ENCODE measurements around the gene CEMIP2. TPM values are rescaled to one million over a fixed set of nuclear protein-coding genes. Genes with fewer than 3 reads are reported as not detected.
A peak's percentile ranks its signal among the peaks of the same experiment; 100 is the strongest.
"Not testable (repeated sequence)": the region's sequence is repeated elsewhere in the genome, so short reads cannot be mapped to it uniquely, and the experiment has no call there.

The CEMIP2 gene
- total RNA-seq, 1 experiment from 2014 or later: 14.6 TPM

- DNase-seq (ENCODE audit: low read depth): peak; percentile 13
Observed at GRCh38 chr9:71716138-71716909, 52.0 kb downstream of the CEMIP2 start.

- DNase-seq (ENCODE audit: low read depth): no peak
Observed at GRCh38 chr9:71710856-71711255, 57.5 kb downstream of the CEMIP2 start.

GRCh38 chr9:71710201-71710600, 58.1 kb downstream of the CEMIP2 start:
- no peak for DNase-seq (ENCODE audit: low read depth)

- no peak for DNase-seq (ENCODE audit: low read depth)
Observed at GRCh38 chr9:71709384-71709783, 58.9 kb downstream of the CEMIP2 start.

- no peak for DNase-seq (ENCODE audit: low read depth)
Observed at GRCh38 chr9:71706176-71706575, 62.1 kb downstream of the CEMIP2 start.

GRCh38 chr9:71704796-71705195, 63.5 kb downstream of the CEMIP2 start:
- DNase-seq (ENCODE audit: low read depth): no peak

GRCh38 chr9:71703172-71703872, 65.0 kb downstream of the CEMIP2 start:
- DNase-seq (ENCODE audit: low read depth): no peak

GRCh38 chr9:71697882-71698281, 70.4 kb downstream of the CEMIP2 start:
- DNase-seq (ENCODE audit: low read depth): no peak

- no peak for DNase-seq (ENCODE audit: low read depth)
Observed at GRCh38 chr9:71694332-71694731, 74.0 kb downstream of the CEMIP2 start.

- DNase-seq (ENCODE audit: low read depth): no peak
Observed at GRCh38 chr9:71693607-71694006, 74.7 kb downstream of the CEMIP2 start.

- DNase-seq (ENCODE audit: low read depth): no peak
Observed at GRCh38 chr9:71692337-71692736, 76.0 kb downstream of the CEMIP2 start.

- not testable (repeated sequence) for DNase-seq (ENCODE audit: low read depth)
Observed at GRCh38 chr9:71691576-71691975, 76.7 kb downstream of the CEMIP2 start.

GRCh38 chr9:71690689-71691435, 77.5 kb downstream of the CEMIP2 start:
- no peak for DNase-seq (ENCODE audit: low read depth)

- DNase-seq (ENCODE audit: low read depth): peak; percentile 54
Observed at GRCh38 chr9:71690063-71690688, 78.1 kb downstream of the CEMIP2 start.

- DNase-seq (ENCODE audit: low read depth): no peak
Observed at GRCh38 chr9:71687676-71688075, 80.6 kb downstream of the CEMIP2 start.

- DNase-seq (ENCODE audit: low read depth): no peak
Observed at GRCh38 chr9:71685988-71686387, 82.3 kb downstream of the CEMIP2 start.

- peak; percentile 67 for DNase-seq (ENCODE audit: low read depth)
Observed at GRCh38 chr9:71685394-71685793, 82.9 kb downstream of the CEMIP2 start.

- no peak for DNase-seq (ENCODE audit: low read depth)
Observed at GRCh38 chr9:71684566-71684965, 83.7 kb downstream of the CEMIP2 start.

- DNase-seq (ENCODE audit: low read depth): no peak
Observed at GRCh38 chr9:71683598-71684235, 84.6 kb downstream of the CEMIP2 start.

- no peak for DNase-seq (ENCODE audit: low read depth)
Observed at GRCh38 chr9:71681708-71682272, 86.5 kb downstream of the CEMIP2 start.
